Stimulated activated naive CD4-positive, alpha-beta T cell (primary cell): ENCODE measurements around the gene ANKRD2.

Experiments used
- DNase-seq, 6 experiments: peaks; one replicate each; lab custom pipeline; 2025; lab: John Stamatoyannopoulos, UW

The ANKRD2 gene

DNA sequence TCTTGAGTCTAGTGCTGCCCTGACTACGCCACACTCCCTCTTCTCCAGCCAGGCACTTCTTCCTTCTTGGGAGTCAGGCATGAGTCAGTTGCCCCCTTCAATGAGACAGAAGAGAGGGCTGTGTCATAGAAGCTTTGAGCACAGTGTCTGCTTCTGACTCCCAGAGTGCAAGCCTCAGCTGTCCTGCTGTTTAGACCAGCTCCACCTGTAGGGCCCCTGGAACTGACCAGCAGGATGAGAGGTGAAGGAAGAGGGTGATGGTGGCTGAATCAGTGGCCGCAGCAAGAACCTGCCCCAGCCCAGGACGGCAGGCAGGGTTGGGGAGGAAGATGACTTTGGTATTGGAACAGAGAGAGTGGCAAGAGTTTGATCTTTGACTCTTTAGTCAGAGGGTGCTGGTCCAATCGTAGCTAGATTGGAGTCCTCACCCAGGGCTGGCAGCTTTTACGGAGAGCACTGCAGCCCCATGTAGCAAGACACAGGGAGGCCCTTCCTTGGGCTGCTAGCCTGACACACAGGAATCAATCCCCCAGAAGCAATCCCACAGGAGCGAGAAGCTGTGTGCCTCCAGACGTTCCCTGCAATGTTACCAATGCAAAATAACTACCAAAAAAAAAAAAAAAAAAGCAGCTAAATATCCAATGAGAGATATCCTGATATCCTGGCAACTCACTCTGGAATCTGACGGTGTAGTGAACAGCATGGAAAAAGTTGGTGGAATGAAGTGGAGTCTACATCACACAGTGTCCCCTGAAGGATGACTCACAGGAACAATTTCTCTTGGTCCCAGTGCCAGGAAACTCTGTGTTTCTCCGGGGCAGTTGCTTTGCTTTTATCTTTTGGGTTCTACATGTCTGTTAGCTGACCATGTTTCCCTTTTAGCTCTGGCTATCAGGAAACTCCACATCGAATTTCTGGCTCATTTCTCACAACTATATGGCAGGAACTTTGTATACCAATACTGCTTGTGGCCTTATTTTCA is 23.8 kb downstream of the ANKRD2 start:
- DNase-seq: no peak

DNA sequence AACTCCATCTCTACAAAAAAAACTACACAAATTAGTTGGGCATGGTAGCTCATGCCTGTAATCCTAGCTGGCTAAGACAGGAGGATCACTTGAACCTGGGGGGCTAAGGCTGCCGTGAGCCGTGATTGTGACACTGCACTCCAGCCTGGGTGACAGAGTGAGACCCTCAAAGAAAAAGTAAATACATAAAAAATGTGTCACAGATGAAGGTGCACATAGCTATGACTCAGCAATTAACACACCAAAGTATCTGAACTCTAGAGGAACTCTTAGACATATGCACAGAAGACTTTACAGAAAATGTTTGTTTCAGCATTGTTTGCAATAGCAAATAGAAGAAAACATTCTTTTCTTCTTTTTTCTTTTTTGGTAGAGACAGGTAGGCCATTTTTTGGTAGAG is 25.2 kb downstream of the ANKRD2 start:
- DNase-seq: no peak

DNA sequence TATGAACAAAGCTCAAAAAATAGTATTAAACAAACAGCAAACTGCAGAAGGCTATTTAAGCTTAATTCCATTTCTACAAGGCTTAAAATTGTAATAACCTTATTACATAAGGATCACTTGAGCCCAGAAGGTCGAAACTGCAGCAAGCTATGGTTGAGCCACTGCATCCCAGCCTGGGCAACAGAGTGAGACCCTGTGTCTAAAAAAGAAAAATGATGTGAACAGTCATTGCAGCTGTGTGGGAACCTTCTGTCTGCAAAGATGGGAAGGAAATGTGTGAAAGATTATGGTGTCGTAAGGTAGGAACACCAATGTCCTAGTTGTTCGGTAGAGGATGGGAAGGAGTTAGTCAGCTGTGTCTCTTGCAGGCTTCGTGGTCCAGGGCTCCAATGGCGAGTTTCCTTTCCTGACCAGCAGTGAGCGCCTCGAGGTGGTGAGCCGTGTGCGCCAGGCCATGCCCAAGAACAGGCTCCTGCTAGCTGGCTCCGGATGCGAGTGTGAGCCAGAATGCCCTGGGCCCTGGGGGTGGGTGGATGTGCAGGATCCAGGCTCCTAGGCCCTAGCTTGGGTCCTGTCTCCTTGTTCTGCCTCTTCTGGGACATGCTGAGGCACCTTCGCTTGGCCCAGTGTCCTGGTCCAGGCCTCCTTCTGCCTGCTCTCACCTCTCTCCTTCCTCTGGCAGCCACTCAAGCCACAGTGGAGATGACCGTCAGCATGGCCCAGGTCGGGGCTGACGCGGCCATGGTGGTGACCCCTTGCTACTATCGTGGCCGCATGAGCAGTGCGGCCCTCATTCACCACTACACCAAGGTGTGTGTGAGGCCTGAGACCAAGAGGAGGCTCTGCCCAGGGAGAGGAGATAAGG is 26.1 kb downstream of the ANKRD2 start:
- DNase-seq: no peak

DNA sequence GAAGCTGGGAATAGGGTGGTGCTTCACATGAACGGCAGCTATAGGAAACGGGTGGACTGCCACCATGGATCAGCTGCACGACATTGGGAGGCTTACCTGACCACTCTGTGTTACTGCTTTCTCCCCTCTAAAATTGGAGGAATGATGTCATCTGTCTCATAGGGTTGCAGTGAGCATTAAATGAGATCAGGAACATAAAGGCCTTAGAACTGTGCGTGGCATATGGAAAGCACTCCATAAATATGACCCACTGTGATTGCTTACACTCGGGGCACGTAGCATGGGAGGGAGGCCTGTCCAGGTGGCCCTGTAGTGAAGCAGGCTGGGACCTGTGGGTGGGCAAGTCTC is 26.7 kb downstream of the ANKRD2 start:
- no peak for DNase-seq

DNA sequence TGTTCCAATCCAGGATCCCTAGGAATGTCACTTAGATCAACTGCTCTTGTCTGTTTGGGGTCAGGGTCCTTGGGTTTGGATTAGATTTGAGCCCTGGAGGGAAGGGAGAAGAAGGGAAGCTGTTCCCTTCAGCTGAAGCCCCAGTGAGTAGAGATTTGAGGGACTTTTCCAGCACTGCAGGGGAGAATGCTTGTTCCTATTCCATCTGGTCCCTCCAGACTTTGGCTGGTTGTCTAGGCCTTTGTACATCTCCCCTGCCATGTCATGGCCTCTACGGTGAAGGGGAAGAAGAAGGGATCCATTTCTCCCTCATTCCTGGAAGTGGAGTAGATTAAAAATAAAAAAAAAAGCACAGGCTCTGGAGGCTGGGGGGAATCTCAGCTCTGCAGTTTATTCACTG is 28.0 kb downstream of the ANKRD2 start:
- DNase-seq: no peak

DNA sequence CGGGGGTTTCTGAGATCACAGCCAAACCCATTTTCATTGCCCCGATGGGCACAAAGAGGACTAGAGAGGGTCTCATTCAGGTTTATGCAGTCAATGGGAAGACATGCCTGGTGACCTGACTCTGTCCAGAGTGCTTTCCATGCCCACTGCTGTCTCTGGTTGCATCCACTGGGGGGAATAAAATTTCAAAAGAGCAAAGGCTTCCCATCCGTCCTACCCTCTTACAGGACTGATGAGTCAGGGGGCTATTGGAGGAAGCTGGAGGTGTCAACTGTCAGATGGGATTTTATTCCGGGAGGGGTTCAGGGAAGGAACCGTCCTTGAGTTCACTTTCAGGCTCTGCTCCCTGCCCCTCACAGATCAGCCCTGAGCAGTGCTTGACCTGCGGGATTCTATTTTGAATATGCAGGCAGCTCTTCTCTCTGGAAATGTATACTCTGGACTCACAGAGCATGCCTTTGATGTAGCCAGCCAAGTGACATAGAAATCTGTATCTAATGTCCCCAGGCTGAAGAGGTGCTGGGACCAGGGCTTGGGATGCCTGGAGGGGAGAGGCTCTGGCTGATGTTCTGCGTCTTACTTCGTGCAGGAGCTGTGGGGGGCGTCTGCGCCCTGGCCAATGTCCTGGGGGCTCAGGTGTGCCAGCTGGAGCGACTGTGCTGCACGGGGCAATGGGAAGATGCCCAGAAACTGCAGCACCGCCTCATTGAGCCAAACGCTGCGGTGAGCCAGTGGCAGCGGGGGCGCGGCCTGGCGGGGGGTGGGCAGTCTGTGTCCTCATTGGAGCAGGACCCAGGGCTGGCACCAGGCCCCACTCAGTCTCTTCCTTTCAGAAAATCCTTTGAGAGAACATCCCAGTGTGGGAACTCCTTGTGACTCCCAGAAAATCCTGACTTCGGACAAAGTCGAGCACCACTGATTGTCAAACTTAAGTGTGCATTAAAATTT is 29.0 kb downstream of the ANKRD2 start:
- DNase-seq: no peak

DNA sequence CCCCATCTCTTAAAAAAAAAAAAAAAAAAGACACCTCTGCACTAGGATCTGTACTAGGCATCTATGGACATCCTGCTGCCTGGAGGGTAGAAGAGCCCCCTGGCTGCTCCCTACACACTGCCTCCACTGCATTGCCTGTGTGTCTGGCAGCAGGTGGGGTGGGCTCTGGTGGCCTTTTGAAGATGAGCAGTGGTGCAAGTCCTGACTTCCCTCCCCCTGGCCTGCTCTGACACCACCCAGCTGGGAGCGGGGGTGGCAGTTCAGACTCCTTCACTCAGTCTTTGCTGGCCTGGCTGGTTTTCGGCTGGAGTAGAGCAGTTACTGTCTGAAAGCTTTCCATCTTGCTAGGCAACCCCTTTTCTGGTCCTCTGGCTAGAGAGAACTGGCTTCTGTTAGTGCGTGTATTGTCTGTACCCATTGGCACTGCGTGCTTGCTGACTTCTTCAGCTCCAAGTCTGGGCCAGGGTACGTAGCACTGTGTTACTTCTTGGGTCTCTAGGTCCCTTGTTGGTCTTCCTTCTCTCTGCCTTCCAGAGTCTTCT is 34.6 kb downstream of the ANKRD2 start:
- DNase-seq: no peak

DNA sequence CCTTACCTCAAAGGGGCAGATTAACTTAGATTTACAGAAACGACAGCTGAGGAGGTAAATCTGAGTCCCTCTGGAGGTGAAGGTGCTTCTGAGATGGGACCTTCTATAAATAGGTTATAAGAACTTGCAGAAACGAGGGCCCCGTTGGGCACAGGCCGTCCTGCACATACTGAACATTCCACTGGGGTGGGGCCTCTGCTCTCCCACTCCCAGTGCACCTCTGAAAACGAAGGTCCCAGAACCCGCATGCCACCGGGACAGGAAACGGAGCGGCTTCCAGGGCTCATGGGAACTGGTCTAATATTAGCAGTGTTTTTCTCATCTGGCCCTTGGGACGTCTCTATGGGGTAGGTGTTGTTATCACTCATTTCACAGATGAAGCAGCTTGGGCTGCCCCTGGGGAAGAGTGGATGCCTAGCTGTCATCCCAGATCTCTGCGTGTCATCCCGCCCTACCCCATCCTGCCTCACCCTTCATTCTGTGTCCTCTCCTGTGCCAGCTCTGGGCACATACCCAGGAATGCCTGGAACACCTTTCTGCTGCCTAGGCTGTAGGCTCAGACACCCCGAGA is 36.5 kb downstream of the ANKRD2 start:
- DNase-seq: no peak

DNA sequence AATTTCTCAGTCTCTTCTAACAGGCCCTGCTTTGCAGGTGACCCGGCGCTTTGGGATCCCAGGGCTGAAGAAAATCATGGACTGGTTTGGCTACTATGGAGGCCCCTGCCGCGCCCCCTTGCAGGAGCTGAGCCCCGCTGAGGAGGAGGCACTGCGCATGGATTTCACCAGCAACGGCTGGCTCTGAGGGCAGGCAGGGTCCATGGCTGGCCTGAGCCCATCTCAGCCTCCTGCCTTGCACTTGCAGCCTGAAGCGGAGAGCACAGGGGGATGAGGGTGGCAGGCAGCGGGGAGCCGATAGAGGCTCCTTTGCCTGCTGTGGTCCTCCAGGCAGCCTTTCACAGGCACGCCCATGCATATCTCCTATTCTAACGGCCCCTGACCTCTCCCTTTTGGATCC is 38.9 kb downstream of the ANKRD2 start:
- DNase-seq: no peak

DNA sequence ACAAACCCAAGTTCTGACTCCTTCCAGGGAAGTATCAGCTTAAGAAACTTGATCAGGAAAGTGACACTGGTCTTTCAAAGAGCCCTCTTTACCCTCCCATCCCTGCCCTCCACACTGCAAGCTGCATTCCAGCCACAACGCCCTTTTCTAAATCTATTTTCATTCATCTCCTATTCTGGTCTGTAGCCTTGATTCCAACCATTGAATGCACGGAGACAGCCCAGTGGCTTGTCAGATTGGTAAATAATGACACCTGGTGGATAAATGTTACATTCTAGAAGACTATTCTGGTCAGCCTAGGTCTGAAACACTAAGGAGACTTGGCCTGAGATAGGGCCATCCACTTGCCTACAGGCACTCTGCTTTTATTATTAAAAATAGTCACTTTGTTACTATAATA is 39.8 kb downstream of the ANKRD2 start:
- DNase-seq: no peak

DNA sequence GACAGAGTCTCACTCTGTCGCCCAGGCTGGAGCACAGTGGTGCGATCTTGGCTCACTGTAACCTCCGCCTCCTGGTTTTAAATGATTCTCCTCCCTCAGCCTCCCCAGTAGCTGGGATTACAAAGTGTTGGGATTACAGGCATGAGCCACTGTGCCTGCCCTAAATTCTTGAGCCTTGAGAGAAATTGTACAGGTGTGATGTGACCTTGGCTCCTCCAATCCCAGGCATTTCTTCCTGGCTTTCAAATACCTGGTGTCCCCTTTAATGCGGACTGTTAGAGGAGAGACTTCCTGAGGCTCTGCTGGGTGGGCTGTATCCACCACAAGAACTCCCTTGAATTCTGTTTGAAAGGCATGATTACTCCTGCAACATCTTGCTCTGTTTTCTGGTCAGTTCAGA is 45.7 kb downstream of the ANKRD2 start:
- no peak for DNase-seq

DNA sequence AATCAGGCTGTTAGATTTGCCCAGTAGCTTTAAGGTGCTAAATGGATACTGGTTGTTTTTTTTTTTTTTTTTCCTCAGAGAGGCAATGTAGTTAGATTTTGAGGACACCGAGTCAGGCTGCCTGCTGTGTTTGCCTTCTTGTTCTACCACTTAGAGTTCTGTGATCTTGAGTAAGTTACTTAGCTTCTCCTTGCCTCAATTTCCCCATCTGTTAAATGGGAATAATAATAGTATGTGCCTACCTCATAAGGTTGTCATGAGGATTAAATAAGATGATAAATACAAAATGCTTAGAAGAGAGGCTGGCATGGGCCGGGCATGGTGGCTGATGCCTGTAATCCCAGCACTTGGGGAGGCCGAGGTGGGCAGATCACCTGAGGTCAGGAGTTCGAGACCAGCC is 46.2 kb downstream of the ANKRD2 start:
- DNase-seq: no peak

DNA sequence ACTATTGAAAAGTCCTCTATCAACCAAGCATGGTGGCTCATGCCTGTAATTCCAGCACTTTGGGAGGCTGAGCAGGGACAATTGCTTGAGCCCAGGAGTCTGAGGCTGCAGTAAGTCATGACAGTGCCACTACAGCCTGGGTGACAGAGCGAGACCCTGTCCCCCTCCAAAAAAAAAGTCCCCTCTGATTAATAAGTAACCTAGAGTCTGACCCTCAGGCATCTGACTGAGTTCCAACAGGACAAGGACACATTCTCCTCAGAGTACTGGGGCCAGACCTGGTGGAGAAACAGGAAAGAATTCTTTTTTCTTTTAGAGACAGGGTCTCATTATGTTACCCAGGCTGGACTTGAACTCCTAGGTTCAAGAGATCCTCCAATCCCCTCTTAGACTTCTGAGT is 50.7 kb downstream of the ANKRD2 start:
- DNase-seq: no peak

DNA sequence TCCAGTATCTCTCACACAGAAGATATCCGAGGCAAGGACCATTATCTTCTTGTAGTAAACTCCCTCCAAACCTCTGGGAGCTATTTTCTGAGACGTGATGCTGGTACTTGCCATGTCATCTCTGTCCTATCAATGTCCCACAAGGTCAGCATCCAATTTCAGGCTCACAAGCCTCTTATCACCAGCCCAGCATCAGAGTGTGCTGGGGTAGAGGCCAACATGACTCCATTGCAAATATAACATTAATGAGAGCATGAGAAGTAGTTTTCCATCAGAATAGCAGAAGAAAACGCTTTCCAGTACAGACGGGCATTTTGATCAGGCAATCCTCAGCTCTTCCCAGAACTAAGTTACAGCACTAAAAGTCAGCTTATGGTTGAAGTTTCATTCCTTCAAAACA is 55.2 kb downstream of the ANKRD2 start:
- DNase-seq: no peak

DNA sequence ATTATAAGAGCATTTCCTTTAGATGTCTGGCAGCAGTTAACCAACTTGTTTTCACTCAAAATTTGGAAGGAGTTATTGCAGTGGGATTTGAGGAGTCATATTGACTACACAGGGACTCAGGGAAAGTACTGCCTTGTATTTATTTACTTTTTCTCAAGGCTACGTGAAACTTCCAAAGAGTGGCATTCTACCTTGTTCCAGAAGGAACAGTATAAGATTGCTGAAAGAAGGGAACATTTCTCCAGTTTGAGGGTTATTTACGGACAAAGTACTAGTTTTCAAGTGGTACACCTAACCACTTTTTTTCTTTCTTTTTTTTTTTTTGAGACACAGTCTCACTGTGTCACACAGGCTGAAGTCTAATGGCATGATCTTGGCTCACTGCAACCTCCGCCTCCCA is 55.6 kb downstream of the ANKRD2 start:
- no peak for DNase-seq

DNA sequence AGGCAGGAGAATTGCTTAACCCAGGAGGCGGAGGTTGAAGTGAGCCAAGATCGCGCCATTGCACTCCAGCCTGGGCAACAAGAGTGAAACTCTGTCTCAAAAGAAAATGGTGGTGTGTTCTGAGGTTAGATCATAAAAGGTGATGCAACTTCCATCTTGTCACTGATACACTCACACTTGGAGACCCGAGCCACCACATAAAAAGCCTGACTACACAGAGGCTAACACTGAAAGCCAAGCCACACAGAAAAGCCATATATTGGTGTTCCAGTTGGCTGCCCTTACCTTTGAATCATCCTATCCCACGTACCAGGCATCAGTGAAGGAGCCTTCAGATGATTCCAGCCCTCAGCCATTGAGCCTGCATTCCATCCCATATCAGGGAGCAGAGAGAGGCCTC is 56.7 kb downstream of the ANKRD2 start:
- DNase-seq: no peak

DNA sequence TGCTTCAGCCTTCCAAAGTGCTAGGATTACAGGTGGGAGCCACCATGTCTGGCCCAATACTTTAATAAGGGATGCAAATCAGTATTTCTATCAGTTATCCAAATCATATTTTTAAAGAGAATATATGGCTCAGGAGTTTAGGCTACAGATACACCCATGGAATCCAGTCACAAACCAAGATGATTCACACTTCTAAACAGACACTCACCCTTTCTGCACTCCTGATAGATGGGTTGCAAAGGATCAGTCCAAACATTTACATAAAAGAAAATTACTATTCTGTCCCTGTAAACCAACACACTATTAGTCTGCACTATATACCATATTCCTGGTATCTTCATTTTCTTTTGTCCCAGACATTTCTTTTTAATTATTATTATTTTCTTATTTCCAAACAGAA is 58.5 kb downstream of the ANKRD2 start:
- DNase-seq: no peak

DNA sequence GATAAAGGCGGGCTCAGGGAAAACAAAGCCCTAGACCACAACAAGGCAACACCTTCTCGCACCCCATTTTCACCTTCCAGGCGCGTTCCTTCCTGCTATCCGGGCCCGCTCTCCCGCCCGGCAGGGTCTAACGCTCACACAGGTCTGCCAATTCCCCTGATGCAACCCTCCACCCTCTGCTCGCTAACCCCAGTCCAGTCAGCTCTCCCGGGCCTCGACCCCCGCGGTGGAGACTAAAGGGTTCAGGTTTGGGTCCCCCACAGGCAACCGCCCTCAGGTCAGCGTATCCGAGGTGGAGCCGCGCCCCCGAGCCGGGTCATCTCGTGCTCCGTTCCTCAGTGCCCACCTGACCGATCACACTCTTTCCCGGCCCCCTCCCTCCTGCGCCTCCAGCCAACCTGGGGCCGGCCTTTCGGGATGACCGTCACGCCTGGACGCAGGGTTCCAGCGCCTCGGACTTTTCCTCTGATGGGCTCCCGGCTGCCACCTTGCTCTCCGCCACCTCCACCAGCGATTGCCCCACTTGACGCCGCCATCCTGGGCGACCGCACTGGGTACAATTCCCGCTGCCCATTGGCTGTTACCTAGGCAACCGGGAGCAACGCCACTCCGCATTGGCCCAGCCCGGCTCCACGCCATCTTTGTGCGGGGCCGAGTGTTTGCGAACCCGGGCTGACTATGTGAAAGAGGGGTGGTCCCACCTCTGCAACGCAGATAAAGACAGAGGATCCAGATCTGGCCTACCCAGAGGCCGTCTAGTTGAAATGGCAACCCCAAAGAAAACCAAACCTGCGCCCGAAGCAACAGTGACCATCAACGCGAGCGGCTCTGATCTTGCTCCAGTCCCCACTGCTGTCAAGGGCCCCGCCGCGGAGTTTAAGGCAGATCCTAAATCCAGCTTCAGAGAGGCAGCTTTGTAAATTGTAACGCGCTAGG is 60.6 kb downstream of the ANKRD2 start, which contains the start of gene MORN4:
MORN4 (minus strand) TSS at position 552 of the 936 bp plus-strand sequence. CDS start 13,847 bp downstream, outside the sequence.
- DNase-seq: peak; percentile 86 to 93 (median 89)
